IgD-negative memory B cell (primary cell): ENCODE results near the gene WASHC4. TPM values are rescaled to one million over a fixed set of nuclear protein-coding genes. Genes with fewer than 3 reads are reported as not detected.
A peak's percentile ranks its signal among the peaks of the same experiment; 100 is the strongest.
"Not testable (repeated sequence)": the region's sequence is repeated elsewhere in the genome, so short reads cannot be mapped to it uniquely, and the experiment has no call there.

Experiments used
- H3K27ac Mint-ChIP-seq, 3 donors: one replicate each; pipeline ENCODE4 v1.8.0; 2020 to 2022; ENCODE audit warnings: mild to moderate bottlenecking in 3 of 3, mixed read lengths in 3 of 3, moderate library complexity in 1 of 3
- H3K27me3 Mint-ChIP-seq: one replicate; pipeline ENCODE4 v1.8.0; 2021; ENCODE audit warnings: mixed read lengths
- H3K36me3 Mint-ChIP-seq: one replicate; pipeline ENCODE4 v1.8.0; 2020; ENCODE audit warnings: mild to moderate bottlenecking, mixed read lengths
- H3K4me1 Mint-ChIP-seq, 3 donors: one replicate each; pipeline ENCODE4 v1.8.0; 2020 to 2022; ENCODE audit warnings: mixed read lengths in 3 of 3, mild to moderate bottlenecking in 1 of 3
- H3K4me3 Mint-ChIP-seq, 4 donors: one replicate each; pipeline ENCODE4 v1.8.0; 2020 to 2022; ENCODE audit warnings: mild to moderate bottlenecking in 4 of 4, mixed read lengths in 4 of 4, moderate library complexity in 3 of 4
- H3K9me3 Mint-ChIP-seq, 3 donors: one replicate each; pipeline ENCODE4 v1.8.0; 2020 to 2021; ENCODE audit warnings: mixed read lengths in 3 of 3, mild to moderate bottlenecking in 1 of 3
- polyA plus RNA-seq: library from polyadenylated mRNA; unstranded; fragments of 300-500 nt; fragmentation: Illumina TruSeq; gene quantifications from one replicate; pipeline ENCODE4 v1.2.3, GENCODE V29; 2021

WASHC4 gene
- polyA plus RNA-seq, 1 donor from 2014 or later, result 91.1 TPM

DNA sequence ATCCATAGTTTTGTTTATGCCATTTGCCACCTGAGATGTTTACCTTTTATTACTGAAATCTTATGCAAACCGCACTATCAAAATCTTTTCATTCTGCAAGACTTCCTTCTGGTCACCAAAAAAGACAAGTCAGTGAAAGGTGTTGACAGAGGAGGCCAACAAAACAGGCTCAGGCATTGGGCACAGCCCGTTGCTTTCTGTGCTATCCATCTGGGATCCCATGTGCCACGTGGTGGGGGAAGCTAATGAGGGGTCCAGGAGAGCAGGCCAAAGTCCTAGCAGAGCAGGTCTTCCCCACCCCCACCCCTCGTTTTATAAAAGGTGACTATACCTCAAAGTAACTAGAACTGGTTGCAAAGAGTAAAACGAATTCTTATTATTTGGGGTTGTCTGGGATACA is 24.5 kb upstream of the WASHC4 start:
- peaks cover 5 to 9% (median 7%) of the 10 kb centered on the region in 3 donors for H3K4me1 Mint-ChIP-seq
- peaks cover 0 to 3% (median 2%) of the 10 kb centered on the region in 3 donors for H3K9me3 Mint-ChIP-seq
- no peaks in the 10 kb centered on the region for H3K36me3 Mint-ChIP-seq
- H3K27me3 Mint-ChIP-seq, result peaks cover 18% of the 10 kb centered on the region
- H3K27ac Mint-ChIP-seq, result no peak overlapping the region
- H3K4me3 Mint-ChIP-seq, result no peak overlapping the region

DNA sequence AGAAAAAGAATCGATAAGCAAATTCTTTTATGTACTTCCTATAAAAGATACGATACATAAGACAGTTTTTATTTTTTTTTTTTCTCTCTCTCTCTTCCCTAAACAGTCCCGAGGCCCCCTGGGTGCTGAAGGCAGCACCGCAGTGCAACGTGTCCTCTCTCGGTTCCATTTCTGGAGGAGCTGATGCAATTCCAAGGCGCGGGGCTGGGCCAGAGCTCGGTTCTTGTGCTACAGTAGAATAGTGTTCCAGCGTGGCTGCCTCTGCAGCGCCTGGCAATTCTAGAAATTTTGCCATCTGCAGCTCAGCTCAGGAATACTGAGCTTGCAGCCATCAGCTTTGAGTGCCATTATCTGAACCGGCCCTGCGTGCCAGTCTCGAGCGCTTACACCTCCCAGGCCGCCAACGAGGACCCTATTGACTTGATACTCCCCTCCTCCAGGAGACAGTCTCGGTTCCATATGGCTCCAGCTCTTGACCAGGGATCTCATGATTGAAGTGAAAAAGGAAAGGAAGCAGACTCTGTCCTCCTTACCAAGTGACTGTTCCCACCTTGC is 23.9 kb upstream of the WASHC4 start:
- no peak overlapping the region for H3K27ac Mint-ChIP-seq
- H3K9me3 Mint-ChIP-seq, result peaks cover 0 to 3% (median 2%) of the 10 kb centered on the region in 3 donors
- H3K27me3 Mint-ChIP-seq, result peaks cover 18% of the 10 kb centered on the region
- H3K4me3 Mint-ChIP-seq, result peak overlapping the region; percentile 68 to 90 (median 83)
- H3K4me1 Mint-ChIP-seq, result peaks cover 5 to 9% (median 7%) of the 10 kb centered on the region in 3 donors
- no peaks in the 10 kb centered on the region for H3K36me3 Mint-ChIP-seq

- peaks cover 18% of the 10 kb centered on the region for H3K27me3 Mint-ChIP-seq
- H3K36me3 Mint-ChIP-seq, result no peaks in the 10 kb centered on the region
- no peak within 1 kb of the TSS for H3K27ac Mint-ChIP-seq
- H3K4me1 Mint-ChIP-seq, result peaks cover 5 to 9% (median 7%) of the 10 kb centered on the region in 3 donors
- H3K4me3 Mint-ChIP-seq, result peak within 1 kb of the TSS; percentile 68 to 90 (median 83)
- peaks cover 0 to 3% (median 2%) of the 10 kb centered on the region in 3 donors for H3K9me3 Mint-ChIP-seq
Measured at GRCh38 chr12:105084251-105085250, 23.0 kb upstream of the WASHC4 start, which contains the start of gene ALDH1L2. Gene ALDH1L2, minus strand, starts transcription at chr12:105084458. Its CDS starts 22 bp downstream, at chr12:105084436.

DNA sequence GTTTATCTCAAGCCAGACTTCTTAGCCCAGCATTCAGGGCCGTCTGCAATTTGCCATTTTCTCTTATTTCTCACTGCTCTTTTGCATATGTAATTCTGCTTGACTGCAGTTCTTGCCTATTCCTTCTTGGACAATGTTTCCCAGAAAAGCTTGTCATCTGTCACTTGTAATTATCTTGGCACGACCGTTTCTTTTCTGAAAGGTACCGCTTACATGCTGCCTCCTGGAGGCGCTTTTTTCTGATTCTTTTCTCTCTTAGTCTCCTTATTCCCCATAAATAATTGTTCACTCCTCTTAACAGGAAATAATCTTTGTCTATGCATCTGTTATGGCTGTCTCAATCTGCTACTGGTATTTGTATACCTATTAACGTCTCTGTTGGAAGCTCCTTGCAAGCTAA is 22.0 kb upstream of the WASHC4 start:
- no peaks in the 10 kb centered on the region for H3K36me3 Mint-ChIP-seq
- H3K4me1 Mint-ChIP-seq, result peaks cover 5 to 9% (median 7%) of the 10 kb centered on the region in 3 donors
- peak overlapping the region in 3 of 4 donors; percentile 3 to 67 (median 56) for H3K4me3 Mint-ChIP-seq
- peaks cover 0 to 3% (median 2%) of the 10 kb centered on the region in 3 donors for H3K9me3 Mint-ChIP-seq
- H3K27me3 Mint-ChIP-seq, result peaks cover 18% of the 10 kb centered on the region
- no peak overlapping the region for H3K27ac Mint-ChIP-seq

DNA sequence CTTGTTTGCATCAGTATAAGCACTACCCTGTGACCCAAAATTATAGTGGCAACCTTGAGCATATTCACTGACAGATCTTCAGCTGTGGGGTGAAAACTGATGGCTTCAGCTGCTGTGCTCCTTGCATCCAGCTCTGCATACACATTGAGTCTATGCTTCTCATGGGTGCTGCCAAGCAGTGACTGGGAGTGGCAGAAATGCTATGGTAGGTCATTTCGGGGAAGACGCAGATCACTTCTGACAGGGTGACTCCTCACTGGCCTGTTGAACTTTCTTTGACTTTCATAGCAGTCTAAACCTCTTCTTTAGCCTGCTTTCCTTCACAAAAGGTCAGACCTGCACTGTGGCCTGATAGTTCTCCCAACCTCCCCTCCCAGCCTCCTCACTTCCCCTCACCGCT is 17.7 kb upstream of the WASHC4 start:
- H3K9me3 Mint-ChIP-seq, result peaks cover 3 to 7% (median 5%) of the 10 kb centered on the region in 3 donors
- H3K27ac Mint-ChIP-seq, result no peak overlapping the region
- H3K36me3 Mint-ChIP-seq, result no peaks in the 10 kb centered on the region
- peaks cover 11% of the 10 kb centered on the region for H3K27me3 Mint-ChIP-seq
- H3K4me3 Mint-ChIP-seq, result peak overlapping the region in 1 of 4 donors; percentile 27
- peaks cover 0 to 5% (median 2%) of the 10 kb centered on the region in 3 donors for H3K4me1 Mint-ChIP-seq

GRCh38 chr12:105090361-105090760 is 17.2 kb upstream of the WASHC4 start:
- H3K27me3 Mint-ChIP-seq, result peaks cover 10% of the 10 kb centered on the region
- H3K4me1 Mint-ChIP-seq, result peaks cover 0 to 4% (median 1%) of the 10 kb centered on the region in 3 donors
- no peak overlapping the region for H3K27ac Mint-ChIP-seq
- H3K9me3 Mint-ChIP-seq, result peaks cover 5 to 7% (median 6%) of the 10 kb centered on the region in 3 donors
- H3K36me3 Mint-ChIP-seq, result no peaks in the 10 kb centered on the region
- H3K4me3 Mint-ChIP-seq, result no peak overlapping the region

DNA sequence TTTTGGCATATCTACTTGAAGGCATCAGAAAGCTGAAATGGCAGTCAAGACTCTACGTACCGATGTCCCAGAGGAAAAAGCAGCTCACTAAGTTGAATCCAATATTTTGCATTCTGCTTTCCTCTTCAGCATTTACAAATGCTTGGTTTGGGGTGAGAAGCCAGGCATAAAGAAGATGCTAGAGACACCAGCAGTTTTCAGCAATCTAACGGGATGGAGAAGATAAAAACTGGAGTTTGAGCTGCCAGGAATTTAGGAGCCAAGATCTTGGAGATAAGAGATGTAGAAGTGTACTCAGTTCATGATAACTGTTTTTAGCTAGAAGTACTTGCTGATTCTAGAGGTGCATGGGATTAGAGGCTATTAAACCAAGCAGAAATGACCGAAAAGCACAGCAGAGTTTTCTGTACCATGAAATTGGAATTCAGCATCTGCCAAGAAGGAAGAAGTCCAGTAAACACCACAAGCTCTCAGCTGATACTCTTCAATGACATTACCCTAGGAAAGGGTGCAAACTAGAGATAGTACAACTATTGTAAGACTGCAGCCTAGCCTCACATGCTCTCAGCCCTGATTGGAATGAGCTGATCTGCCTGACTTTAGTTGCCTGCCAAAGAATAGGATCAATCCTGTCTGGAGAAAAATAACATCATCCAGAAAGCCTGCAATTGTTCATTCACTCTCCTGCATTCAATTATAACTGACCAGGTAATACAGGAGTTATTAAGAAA is 15.9 kb upstream of the WASHC4 start:
- Mint-ChIP-seq H3K27ac (no peak overlapping the region), H3K9me3 (peaks cover 8 to 17% (median 9%) of the 10 kb centered on the region in 3 donors), H3K27me3 (peaks cover 7% of the 10 kb centered on the region)

GRCh38 chr12:105092336-105092735 is 15.2 kb upstream of the WASHC4 start:
- H3K27ac Mint-ChIP-seq, result no peak overlapping the region
- H3K36me3 Mint-ChIP-seq, result no peaks in the 10 kb centered on the region
- H3K9me3 Mint-ChIP-seq, result peaks cover 8 to 17% (median 9%) of the 10 kb centered on the region in 3 donors
- H3K4me3 Mint-ChIP-seq, result no peak overlapping the region
- H3K27me3 Mint-ChIP-seq, result peaks cover 7% of the 10 kb centered on the region
- H3K4me1 Mint-ChIP-seq, result no peaks in the 10 kb centered on the region

More for the DNA sequence above, 15.9 kb upstream of the WASHC4 start:
- H3K36me3 Mint-ChIP-seq, result no peaks in the 10 kb centered on the region
- no peaks in the 10 kb centered on the region for H3K4me1 Mint-ChIP-seq
- no peak overlapping the region for H3K4me3 Mint-ChIP-seq

GRCh38 chr12:105095338-105095737 is 12.2 kb upstream of the WASHC4 start:
- Mint-ChIP-seq H3K4me3 (peak overlapping the region in 1 of 4 donors; percentile 61), H3K9me3 (peaks cover 11 to 21% (median 13%) of the 10 kb centered on the region in 3 donors)
- H3K27ac Mint-ChIP-seq, H3K27me3 Mint-ChIP-seq, H3K4me1 Mint-ChIP-seq, H3K36me3 Mint-ChIP-seq: not testable (repeated sequence)

DNA sequence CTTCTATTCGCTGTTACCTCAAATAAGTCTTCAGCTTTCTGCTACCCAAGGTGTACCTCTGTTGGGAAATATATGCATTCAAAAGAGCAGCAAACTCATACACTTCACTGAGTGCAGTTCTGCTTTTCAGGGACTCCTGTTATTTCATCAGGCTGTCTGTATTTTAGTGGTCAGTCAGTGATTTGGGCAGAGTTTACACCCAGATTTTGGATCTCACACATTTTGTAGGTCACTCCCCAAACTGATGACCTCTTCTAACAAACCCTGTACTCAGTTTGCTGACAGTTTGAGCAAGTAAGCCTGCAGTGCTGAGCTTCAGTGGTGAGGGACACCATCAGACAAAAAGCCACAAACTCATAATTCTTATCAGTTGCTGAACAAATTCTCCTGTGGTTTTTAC is 8.2 kb upstream of the WASHC4 start:
- H3K36me3 Mint-ChIP-seq, result peaks cover 2% of the 10 kb centered on the region
- H3K4me1 Mint-ChIP-seq, result peaks cover 0 to 4% (median 0%) of the 10 kb centered on the region in 3 donors
- peaks cover 8% of the 10 kb centered on the region for H3K27me3 Mint-ChIP-seq
- H3K27ac Mint-ChIP-seq, result no peak overlapping the region
- H3K4me3 Mint-ChIP-seq, result no peak overlapping the region
- H3K9me3 Mint-ChIP-seq, result peaks cover 6 to 21% (median 10%) of the 10 kb centered on the region in 3 donors

DNA sequence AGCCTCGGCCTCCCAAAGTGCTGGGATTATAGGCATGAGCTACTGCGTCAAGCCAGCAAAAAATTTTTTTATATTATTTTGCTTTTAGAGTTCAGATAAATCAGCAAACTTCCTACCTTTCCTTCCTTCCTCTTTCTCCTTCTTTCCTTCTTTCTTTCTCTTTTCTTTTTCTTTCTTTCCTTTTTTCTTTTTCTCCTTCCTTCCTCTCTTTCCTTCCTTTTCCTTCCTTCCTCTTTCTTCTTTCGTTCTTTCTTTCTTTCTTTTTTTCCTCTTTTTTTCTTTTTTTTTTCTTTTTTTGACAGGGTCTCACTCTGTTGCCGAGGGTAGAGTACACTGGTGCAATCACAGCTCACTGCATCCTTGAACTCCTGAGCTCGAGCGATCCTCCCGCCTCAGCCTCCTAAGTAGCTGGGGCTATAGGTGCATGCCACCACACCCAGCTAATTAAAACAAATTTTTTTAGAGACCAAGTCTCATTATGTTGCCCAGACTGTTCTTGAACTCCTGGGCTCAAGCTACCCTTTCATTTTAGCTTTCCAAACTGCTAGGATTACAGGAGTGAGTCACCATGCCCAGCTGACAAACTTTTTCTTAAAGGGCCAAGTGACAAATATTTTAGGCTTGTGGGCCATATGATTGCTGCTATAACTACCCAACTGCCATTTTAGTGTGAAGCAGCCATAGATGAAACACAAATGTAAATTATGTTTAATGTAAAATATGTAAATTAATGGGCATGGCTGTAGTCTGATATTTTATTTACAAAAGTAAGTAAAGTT is 7.1 kb upstream of the WASHC4 start:
- H3K4me1 Mint-ChIP-seq, result peaks cover 0 to 4% (median 0%) of the 10 kb centered on the region in 3 donors
- peaks cover 12% of the 10 kb centered on the region for H3K27me3 Mint-ChIP-seq
- no peak overlapping the region for H3K27ac Mint-ChIP-seq
- peaks cover 6 to 16% (median 8%) of the 10 kb centered on the region in 3 donors for H3K9me3 Mint-ChIP-seq
- peaks cover 2% of the 10 kb centered on the region for H3K36me3 Mint-ChIP-seq
- no peak overlapping the region for H3K4me3 Mint-ChIP-seq

DNA sequence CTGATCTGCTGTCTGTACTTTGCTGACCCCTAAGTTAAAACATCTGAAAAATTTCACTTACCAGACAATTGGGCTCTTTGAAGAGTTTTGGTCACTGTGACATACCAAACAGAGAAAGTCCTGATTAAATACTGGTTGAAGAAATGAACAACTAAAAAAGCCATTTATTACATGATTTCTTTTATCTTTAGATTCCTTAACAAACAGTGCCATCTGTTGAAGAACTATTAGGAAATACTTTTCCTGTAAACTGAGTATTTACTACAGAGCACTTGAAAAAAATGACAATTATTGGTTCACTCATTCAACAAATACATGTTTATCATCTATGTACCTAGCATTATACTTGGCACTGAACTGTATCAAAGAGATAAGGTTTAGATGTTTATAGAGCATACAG is 6.5 kb upstream of the WASHC4 start:
- Mint-ChIP-seq H3K9me3 (peaks cover 3 to 10% (median 8%) of the 10 kb centered on the region in 3 donors), H3K4me3 (no peak overlapping the region), H3K4me1 (peaks cover 0 to 4% (median 0%) of the 10 kb centered on the region in 3 donors), H3K36me3 (peaks cover 2% of the 10 kb centered on the region), H3K27me3 (peaks cover 12% of the 10 kb centered on the region), H3K27ac (no peak overlapping the region)

DNA sequence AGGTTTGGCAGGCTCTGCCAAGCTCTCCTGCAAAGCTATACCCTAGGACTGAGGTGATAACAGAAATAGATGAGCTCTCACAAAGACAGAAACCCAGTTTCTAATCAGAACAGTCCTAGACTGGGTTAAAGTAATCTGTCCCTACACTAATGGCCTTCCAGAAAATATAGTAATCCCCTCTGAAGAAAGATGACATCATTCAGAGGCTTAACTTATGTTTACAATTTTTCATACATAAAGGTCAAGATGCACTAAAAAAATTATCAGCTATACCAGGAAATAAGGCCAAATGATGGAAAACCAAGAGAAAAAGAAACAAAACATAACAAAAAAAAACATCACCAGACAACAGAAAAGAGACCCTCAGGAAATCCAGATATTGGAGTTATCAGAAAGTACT is 4.9 kb upstream of the WASHC4 start:
- Mint-ChIP-seq H3K27me3 (peaks cover 18% of the 10 kb centered on the region), H3K4me3 (no peak overlapping the region), H3K27ac (peak overlapping the region in 1 of 3 donors; percentile 69)

DNA sequence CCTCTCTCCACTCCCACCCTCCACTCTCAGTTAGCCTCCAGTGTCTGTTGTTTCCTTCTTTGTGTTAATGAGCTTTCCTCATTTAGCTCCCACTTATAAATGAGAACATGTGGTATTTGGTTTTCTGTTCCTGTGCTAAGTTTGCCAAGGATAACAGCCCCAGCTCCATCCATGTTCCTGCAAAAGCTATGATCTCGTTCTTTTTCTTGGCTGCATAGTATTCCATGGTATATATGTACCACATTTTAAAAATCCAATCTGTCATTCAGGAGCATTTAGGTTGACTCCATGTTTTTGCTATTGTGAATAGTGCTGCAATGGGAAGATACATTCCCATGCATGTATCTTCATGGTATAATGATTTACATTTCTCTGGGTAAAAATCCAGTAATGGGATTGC is 2.8 kb upstream of the WASHC4 start:
- H3K27ac Mint-ChIP-seq, result peak overlapping the region in 1 of 3 donors; percentile 55
- H3K9me3 Mint-ChIP-seq, result no peaks in the 10 kb centered on the region
- peaks cover 6% of the 10 kb centered on the region for H3K36me3 Mint-ChIP-seq
- no peak overlapping the region for H3K4me3 Mint-ChIP-seq
- H3K4me1 Mint-ChIP-seq, result peaks cover 1 to 11% (median 11%) of the 10 kb centered on the region in 3 donors
- peaks cover 18% of the 10 kb centered on the region for H3K27me3 Mint-ChIP-seq

More for the DNA sequence above, 4.9 kb upstream of the WASHC4 start:
- Mint-ChIP-seq H3K9me3 (peaks cover under 1 to 4% (median 2%) of the 10 kb centered on the region in 3 donors), H3K4me1 (peaks cover 0 to 10% (median 5%) of the 10 kb centered on the region in 3 donors), H3K36me3 (peaks cover 2% of the 10 kb centered on the region)
